Measurements from ENCODE around the gene BORCS8. TPM values are rescaled to one million over a fixed set of nuclear protein-coding genes. Genes with fewer than 3 reads are reported as not detected.
"Not testable (repeated sequence)": the region's sequence is repeated elsewhere in the genome, so short reads cannot be mapped to it uniquely, and the experiment has no call there.

BORCS8 gene
- total RNA-seq, 2 experiments from 2014 or later, result 20.8 to 22.2 TPM

GRCh38 chr19:19137556-19138108, 54.3 kb downstream of the BORCS8 start:
- CTCF ChIA-PET, result interaction anchor here (0.6 kb wide), 3 partner anchors 8 to 170 kb away, joined by 3 read pairs; no protein-coding TSS in a partner anchor
- ATAC-seq, result no peak
- POLR2A ChIA-PET, result no interaction called here
- no peaks in the 10 kb centered on the region for H3K27me3 Mint-ChIP-seq
- peak overlapping the region; percentile 93 for H3K27ac Mint-ChIP-seq
- H3K36me3 Mint-ChIP-seq (ENCODE audit: low read depth), result peaks cover 10% of the 10 kb centered on the region
- no peak for TF ChIP-seq CTCF (IDR thresholded peaks at IDR 0.05)
- peaks cover 5% of the 10 kb centered on the region for H3K9me3 Mint-ChIP-seq
- H3K4me1 Mint-ChIP-seq (ENCODE audit: low read depth), result peaks cover 29% of the 10 kb centered on the region
- peak overlapping the region; percentile 88 for H3K4me3 Mint-ChIP-seq
- intact Hi-C loops (cut with micrococcal nuclease), result no loop called here
- no peak for DNase-seq

GRCh38 chr19:19135713-19136112, 56.2 kb downstream of the BORCS8 start:
- peaks cover 23% of the 10 kb centered on the region for H3K36me3 Mint-ChIP-seq (ENCODE audit: low read depth)
- intact Hi-C loops (cut with micrococcal nuclease); DNase-seq; H3K27ac Mint-ChIP-seq; ATAC-seq; H3K27me3 Mint-ChIP-seq; H3K4me3 Mint-ChIP-seq; POLR2A ChIA-PET: not testable (repeated sequence)
- peaks cover 29% of the 10 kb centered on the region for H3K4me1 Mint-ChIP-seq (ENCODE audit: low read depth)
- peaks cover 12% of the 10 kb centered on the region for H3K9me3 Mint-ChIP-seq
- CTCF ChIA-PET, result interaction anchor here (0.6 to 1.1 kb wide), 2 partner anchors 20 to 128 kb away, joined by 3 read pairs; no protein-coding TSS in a partner anchor

GRCh38 chr19:19134687-19135158, 57.2 kb downstream of the BORCS8 start:
- ATAC-seq (no peak), DNase-seq (peak; percentile 60)
- H3K9me3 Mint-ChIP-seq, result peaks cover 12% of the 10 kb centered on the region
- intact Hi-C loops (cut with micrococcal nuclease), result no loop called here
- H3K36me3 Mint-ChIP-seq (ENCODE audit: low read depth), result peaks cover 30% of the 10 kb centered on the region
- ChIA-PET CTCF (interaction anchor here (1.1 to 1.7 kb wide), 2 partner anchors 11 to 19 kb away, joined by 3 to 5 read pairs; no protein-coding TSS in a partner anchor), POLR2A (interaction anchor here (0.6 kb wide), 1 partner anchor 11 kb away, joined by 3 read pairs; no protein-coding TSS in a partner anchor)
- no peak overlapping the region for H3K27ac Mint-ChIP-seq
- no peak for TF ChIP-seq CTCF (IDR thresholded peaks at IDR 0.05)
- H3K27me3 Mint-ChIP-seq, result no peaks in the 10 kb centered on the region
- H3K4me1 Mint-ChIP-seq (ENCODE audit: low read depth), result peaks cover 29% of the 10 kb centered on the region
- H3K4me3 Mint-ChIP-seq, result no peak overlapping the region

- ATAC-seq (no peak), DNase-seq (no peak)
- POLR2A ChIA-PET, result interaction anchor here (0.6 kb wide), 1 partner anchor 10 kb away, joined by 3 read pairs; no protein-coding TSS in a partner anchor
- Mint-ChIP-seq H3K27me3 (no peaks in the 10 kb centered on the region), H3K36me3 (ENCODE audit: low read depth) (peaks cover 31% of the 10 kb centered on the region), H3K27ac (no peak overlapping the region), H3K4me1 (ENCODE audit: low read depth) (peaks cover 27% of the 10 kb centered on the region), H3K4me3 (no peak overlapping the region), H3K9me3 (peaks cover 10% of the 10 kb centered on the region)
- intact Hi-C loops (cut with micrococcal nuclease), result no loop called here
- TF ChIP-seq CTCF (IDR thresholded peaks at IDR 0.05), result no peak
- CTCF ChIA-PET, result interaction anchor here (1.7 kb wide), 1 partner anchor 12 kb away, joined by 5 read pairs; no protein-coding TSS in a partner anchor
Observed at GRCh38 chr19:19133985-19134384, 58.0 kb downstream of the BORCS8 start.

DNA sequence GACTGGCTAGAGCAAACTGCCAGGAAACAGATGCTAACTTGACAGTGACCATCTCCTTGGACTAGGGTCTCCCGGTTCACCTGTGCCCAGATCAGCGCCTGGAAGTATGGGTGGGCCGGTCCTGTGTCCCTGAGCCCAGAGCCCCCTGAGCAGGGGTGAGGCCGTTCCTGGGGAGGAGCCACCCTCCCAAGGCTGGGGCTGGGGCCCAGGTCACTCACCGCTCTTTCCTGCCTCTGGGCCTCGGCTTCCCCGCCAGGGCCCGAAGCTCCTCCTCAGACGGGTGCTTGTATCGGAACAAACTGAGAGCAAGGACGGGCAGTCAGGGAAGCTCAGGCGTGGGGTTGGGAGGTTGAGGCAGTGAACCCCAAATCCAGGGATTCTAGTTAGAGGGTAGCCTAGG, 59.0 kb downstream of the BORCS8 start:
- Mint-ChIP-seq H3K4me3 (no peak overlapping the region), H3K27me3 (no peaks in the 10 kb centered on the region), H3K27ac (no peak overlapping the region), H3K4me1 (ENCODE audit: low read depth) (peaks cover 18% of the 10 kb centered on the region), H3K9me3 (peaks cover 7% of the 10 kb centered on the region), H3K36me3 (ENCODE audit: low read depth) (peaks cover 32% of the 10 kb centered on the region)
- POLR2A ChIA-PET, result interaction anchor here (0.9 kb wide), 1 partner anchor 64 kb away, joined by 3 read pairs; no protein-coding TSS in a partner anchor
- no peak for ATAC-seq
- no peak for TF ChIP-seq CTCF (IDR thresholded peaks at IDR 0.05)
- no peak for DNase-seq
- CTCF ChIA-PET, result interaction anchor here (1.7 kb wide), 1 partner anchor 13 kb away, joined by 5 read pairs; no protein-coding TSS in a partner anchor
- intact Hi-C loops (cut with micrococcal nuclease), result no loop called here

Measured in activated CD8-positive, alpha-beta T cell treated with anti-CD3 and anti-CD28 coated beads for 36 hours (primary cell).